NCI-H1694 (cell line): ENCODE results near the gene NLRC4.
"Not testable (repeated sequence)": the region's sequence is repeated elsewhere in the genome, so short reads cannot be mapped to it uniquely, and the experiment has no call there.

ENCODE experiments used
- DNase-seq: peaks from one replicate; lab custom pipeline; 2025; lab: John Stamatoyannopoulos, UW

Gene NLRC4, protein sequence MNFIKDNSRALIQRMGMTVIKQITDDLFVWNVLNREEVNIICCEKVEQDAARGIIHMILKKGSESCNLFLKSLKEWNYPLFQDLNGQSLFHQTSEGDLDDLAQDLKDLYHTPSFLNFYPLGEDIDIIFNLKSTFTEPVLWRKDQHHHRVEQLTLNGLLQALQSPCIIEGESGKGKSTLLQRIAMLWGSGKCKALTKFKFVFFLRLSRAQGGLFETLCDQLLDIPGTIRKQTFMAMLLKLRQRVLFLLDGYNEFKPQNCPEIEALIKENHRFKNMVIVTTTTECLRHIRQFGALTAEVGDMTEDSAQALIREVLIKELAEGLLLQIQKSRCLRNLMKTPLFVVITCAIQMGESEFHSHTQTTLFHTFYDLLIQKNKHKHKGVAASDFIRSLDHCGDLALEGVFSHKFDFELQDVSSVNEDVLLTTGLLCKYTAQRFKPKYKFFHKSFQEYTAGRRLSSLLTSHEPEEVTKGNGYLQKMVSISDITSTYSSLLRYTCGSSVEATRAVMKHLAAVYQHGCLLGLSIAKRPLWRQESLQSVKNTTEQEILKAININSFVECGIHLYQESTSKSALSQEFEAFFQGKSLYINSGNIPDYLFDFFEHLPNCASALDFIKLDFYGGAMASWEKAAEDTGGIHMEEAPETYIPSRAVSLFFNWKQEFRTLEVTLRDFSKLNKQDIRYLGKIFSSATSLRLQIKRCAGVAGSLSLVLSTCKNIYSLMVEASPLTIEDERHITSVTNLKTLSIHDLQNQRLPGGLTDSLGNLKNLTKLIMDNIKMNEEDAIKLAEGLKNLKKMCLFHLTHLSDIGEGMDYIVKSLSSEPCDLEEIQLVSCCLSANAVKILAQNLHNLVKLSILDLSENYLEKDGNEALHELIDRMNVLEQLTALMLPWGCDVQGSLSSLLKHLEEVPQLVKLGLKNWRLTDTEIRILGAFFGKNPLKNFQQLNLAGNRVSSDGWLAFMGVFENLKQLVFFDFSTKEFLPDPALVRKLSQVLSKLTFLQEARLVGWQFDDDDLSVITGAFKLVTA

DNA sequence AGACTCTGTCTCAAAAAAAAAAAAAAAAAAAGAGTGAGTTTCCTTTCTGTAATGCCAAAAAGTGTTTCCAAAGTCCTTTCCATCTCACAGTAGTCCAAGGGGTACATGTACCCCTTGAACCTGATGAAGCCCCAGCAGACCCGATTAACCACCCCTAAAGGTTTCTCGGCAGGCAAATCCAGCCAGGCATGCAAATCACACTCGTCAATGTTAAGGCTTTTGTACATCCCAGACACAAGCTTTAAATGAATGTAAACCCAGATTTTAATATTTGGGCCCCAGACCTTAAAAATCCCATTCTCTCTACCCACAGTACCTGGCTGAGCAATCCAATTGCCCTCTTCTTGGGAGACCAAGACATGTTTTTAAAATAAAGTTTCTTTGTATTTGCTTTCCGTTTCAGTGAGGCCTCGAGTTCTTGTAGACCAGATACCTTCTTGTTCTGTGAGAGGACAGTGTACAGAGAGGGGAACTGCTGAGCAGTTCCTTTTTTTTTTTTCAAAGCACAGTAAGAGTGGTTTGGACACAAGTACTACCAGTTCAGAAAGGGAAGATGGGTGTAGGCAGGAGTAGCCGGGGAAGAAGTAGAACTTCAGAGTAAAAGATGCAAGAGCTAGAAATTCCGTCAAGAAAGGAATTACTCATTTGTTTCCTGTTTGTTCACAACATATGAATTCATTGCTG lies at the start of gene NLRC4:
TSS of gene NLRC4 (minus strand) at position 465 of the 684 bp plus-strand sequence. CDS start 8,111 bp downstream, outside the sequence.
- no peak for DNase-seq

- no peak for DNase-seq
These were observed 45.9 kb upstream of the NLRC4 start for GRCh38 chr2:32310577-32310976.

- DNase-seq = not testable (repeated sequence)
These were observed 29.4 kb upstream of the NLRC4 start for GRCh38 chr2:32293966-32294562.

DNA sequence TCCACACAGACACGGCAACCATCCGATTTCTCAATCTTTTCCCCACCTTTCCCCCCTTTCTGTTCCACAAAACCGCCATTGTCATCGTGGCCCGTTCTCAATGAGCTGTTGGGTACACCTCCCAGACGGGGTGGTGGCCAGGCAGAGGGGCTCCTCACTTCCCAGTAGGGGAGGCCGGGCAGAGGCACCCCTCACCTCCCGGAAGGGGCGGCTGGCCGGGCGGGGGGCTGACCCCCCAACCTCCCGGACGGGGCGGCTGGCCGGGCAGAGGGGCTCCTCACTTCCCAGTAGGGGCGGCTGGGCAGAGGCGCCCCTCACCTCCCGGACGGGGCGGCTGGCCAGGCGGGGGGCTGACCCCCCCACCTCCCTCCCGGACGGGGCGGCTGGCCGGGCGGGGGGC lies 28.8 kb upstream of the NLRC4 start:
- not testable (repeated sequence) for DNase-seq

DNA sequence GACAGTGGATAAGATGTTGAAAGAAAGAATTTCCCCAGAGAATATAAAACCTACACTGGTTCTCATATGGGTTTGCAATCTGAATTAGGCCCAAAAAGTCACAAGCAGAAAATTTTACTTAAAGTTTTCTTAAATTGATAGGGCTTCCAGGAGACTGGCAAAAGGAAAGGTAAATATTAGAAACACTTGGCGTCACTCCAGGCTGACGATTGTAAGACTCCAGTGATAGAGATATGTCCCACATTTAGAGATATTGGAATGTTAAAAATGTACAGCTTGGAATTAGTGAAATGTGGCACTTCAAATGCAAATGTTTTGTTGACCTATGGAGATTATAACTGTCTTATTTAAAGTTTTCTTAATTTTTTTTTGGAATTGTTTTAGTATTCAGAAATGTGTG lies 27.1 kb upstream of the NLRC4 start:
- DNase-seq = no peak

DNA sequence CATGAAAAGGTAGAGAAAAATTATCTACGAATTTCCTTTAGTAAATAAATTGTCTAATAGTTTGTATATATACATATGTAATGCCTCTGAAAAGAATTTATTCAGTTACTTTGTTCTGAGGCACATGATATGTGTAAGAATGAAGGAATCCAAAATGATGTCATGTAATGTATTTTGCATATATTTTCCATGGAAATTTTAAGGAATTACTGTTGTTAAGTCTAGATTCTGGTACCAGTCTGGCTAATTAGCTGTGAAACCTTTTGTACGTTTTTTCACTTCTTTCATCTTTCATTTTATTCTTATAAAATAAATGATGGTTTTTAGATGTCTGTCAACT lies 25.3 kb upstream of the NLRC4 start:
- DNase-seq = no peak

DNA sequence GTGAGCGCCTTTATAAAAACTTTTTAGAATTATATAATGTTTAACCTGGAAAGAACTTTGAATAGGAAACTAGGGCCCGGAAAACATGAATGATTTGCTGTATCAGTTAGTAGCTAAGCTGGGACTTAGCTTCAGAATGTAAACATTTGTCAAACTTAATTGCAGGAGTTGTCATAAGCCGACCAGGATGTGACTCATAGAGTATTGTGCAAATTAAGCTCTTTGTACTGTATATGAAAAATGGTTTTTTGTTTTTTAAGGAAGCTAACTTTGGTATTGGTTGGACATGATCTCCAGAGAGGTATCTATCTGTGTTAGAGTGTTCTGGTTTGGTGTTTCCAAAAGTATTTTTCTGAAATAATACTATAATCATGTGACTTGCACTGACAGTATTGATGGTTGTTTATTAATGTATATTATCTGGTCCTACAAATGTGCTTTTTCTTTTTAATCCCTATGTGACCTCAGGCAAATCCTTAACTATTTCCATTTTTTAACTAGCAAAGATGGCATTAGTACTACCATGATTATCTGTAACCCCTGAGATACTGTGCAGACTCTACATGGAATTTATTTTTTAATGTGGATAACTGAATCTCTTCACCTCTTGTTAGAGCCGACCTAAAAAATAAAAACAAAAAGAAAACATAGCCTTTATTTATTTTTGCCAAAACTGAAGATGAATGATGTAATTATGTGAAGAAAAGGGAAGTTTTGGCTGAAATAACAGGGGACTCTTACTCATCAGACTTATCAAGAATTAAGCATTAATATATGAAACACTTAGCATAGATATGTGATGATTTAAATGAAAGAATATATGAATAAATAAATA lies 24.7 kb upstream of the NLRC4 start:
- no peak for DNase-seq

DNA sequence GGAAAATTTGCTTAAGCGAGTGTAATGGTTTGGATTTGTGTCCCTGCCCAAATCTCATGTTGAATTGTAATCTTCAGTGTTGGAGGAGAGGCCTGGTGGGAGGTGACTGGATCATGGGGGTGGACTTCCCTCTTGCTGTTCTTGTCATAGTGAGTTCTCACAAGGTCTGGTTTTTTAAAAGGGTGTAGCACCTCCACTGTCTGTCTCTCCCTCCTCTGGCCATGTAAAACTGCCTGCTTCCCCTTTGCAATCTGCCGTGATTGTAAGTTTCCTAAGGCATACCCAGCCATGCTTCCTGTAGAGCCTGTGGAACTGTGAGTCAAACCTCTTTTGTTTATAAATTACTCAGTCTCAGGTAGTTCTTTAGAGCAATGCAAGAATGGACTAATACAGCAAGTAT lies 19.6 kb upstream of the NLRC4 start:
- no peak for DNase-seq

- DNase-seq = no peak
These were observed 13.8 kb upstream of the NLRC4 start for GRCh38 chr2:32278478-32278853.

- DNase-seq = peak; percentile 96
These were observed 13.2 kb upstream of the NLRC4 start, which contains the start of gene YIPF4 for GRCh38 chr2:32277674-32278477. YIPF4 (plus strand) TSS chr2:32277904; CDS start chr2:32278156, 252 bp downstream.

GRCh38 chr2:32277363-32277673 lies 12.6 kb upstream of the NLRC4 start:
- no peak for DNase-seq

- DNase-seq = not testable (repeated sequence)
These were observed 11.1 kb upstream of the NLRC4 start for GRCh38 chr2:32275790-32276189.

- no peak for DNase-seq
These were observed 9.6 kb upstream of the NLRC4 start for GRCh38 chr2:32274289-32274688.

GRCh38 chr2:32272279-32272678 lies 7.6 kb upstream of the NLRC4 start:
- no peak for DNase-seq

- DNase-seq = no peak
These were observed 6.4 kb upstream of the NLRC4 start for GRCh38 chr2:32271063-32271462.

DNA sequence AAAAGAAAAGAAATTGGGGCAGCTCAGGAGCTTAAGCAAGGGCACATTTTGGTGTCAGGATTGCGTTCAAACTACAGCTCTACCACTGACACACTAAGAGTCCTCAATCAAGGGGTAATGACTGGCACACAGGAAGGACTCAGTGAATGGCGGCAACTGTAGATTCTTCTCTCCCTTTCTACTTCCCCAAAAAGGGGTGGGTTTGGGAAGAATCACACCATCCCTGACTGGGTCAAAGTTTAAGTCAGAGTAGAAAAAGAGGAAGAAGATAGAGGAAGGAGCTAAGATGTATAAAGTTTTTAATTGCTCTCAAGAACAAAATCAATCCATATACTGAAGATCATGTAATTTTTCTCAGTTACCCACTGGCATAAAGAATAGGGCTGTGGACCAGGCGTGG lies 2.6 kb downstream of the NLRC4 start:
- no peak for DNase-seq

GRCh38 chr2:32260376-32260775 lies 4.3 kb downstream of the NLRC4 start:
- no peak for DNase-seq

DNA sequence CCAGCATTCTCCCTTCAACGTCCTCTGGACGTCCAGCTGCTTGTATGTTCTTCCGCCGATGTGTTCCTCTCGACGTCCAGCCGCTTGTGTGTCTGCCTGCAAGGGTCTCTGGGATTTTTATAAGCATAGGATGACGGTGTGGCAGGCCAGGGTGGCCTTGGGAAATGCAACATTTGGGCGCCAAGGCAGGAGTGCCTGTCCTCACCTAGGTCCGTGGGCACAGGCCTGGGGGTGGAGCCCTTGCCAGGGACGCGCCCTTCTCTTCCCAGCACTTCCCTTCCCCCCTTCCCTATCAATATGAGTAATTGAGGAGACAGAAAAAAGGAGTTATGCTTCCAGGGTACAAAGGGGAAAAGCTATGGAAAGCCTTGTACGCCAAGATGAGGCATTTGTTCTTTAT lies 6.4 kb downstream of the NLRC4 start:
- DNase-seq = no peak

GRCh38 chr2:32250290-32250689 lies 14.4 kb downstream of the NLRC4 start:
- no peak for DNase-seq

DNA sequence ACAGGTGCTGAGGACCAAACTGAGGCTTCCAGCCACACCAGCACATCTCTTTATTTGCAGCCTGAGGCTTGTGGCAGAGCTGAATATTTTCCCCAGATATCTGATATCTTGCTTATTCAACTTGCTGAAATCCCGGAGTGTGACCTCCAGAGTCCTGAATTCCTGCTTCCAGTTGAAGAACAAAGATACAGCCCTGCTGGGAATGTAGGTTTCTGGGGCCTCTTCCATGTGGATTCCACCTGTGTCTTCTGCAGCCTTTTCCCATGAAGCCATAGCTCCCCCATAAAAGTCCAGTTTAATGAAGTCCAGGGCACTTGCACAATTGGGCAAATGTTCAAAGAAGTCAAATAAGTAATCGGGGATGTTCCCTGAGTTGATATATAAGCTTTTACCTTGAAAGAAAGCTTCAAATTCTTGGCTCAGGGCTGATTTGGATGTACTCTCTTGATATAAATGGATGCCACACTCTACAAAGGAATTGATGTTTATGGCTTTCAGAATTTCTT lies 14.9 kb downstream of the NLRC4 start:
- no peak for DNase-seq
